ENCODE results near the gene SH3TC1.

- TF ChIP-seq EZH2phosphoT487 (IDR thresholded peaks at IDR 0.05; ENCODE audit: borderline replicate concordance) (no peak), CTCF (conservative IDR thresholded peaks at IDR 0.05; ENCODE audit: low read length) (no peak)
Observed at GRCh38 chr4:8185295-8185694, 13.8 kb upstream of the SH3TC1 start.
